Measurements from ENCODE around the gene STEAP4.

STEAP4 gene

GRCh38 chr7:88224601-88225275, 82.0 kb downstream of the STEAP4 start:
- in situ Hi-C loops (cut with MboI; ENCODE audit: low sequenced_read_pairs), result no loop called here

- in situ Hi-C loops (cut with MboI; ENCODE audit: low sequenced_read_pairs), result no loop called here
These were observed 83.4 kb downstream of the STEAP4 start for GRCh38 chr7:88223265-88223664.

Measured in HL-60/S4 (cell line).